ENCODE data around the gene FOXP1.

FOXP1 gene

GRCh38 chr3:71195492-71195891, 388.0 kb downstream of the FOXP1 start:
- no peak for DNase-seq

GRCh38 chr3:71194785-71195184, 388.7 kb downstream of the FOXP1 start:
- DNase-seq, result no peak

GRCh38 chr3:71191031-71191482, 392.5 kb downstream of the FOXP1 start:
- DNase-seq, result no peak

GRCh38 chr3:71189480-71189879, 394.0 kb downstream of the FOXP1 start:
- no peak for DNase-seq

GRCh38 chr3:71187715-71188114, 395.8 kb downstream of the FOXP1 start:
- no peak for DNase-seq

GRCh38 chr3:71186801-71187200, 396.7 kb downstream of the FOXP1 start:
- DNase-seq, result no peak

- no peak for DNase-seq
Measured at GRCh38 chr3:71185733-71186455, 397.6 kb downstream of the FOXP1 start.

- DNase-seq, result no peak
Measured at GRCh38 chr3:71184252-71184651, 399.3 kb downstream of the FOXP1 start.

GRCh38 chr3:71183549-71183948, 400.0 kb downstream of the FOXP1 start:
- DNase-seq, result no peak

- no peak for DNase-seq
Measured at GRCh38 chr3:71180524-71180923, 403.0 kb downstream of the FOXP1 start.

GRCh38 chr3:71177375-71177774, 406.2 kb downstream of the FOXP1 start:
- DNase-seq, result no peak

- DNase-seq, result no peak
Measured at GRCh38 chr3:71176366-71176765, 407.2 kb downstream of the FOXP1 start.

GRCh38 chr3:71175691-71176365, 407.7 kb downstream of the FOXP1 start:
- DNase-seq, result no peak

GRCh38 chr3:71172951-71173350, 410.6 kb downstream of the FOXP1 start:
- DNase-seq, result no peak

GRCh38 chr3:71172189-71172588, 411.3 kb downstream of the FOXP1 start:
- no peak for DNase-seq

GRCh38 chr3:71171247-71171646, 412.3 kb downstream of the FOXP1 start:
- no peak for DNase-seq

GRCh38 chr3:71168880-71169411, 414.6 kb downstream of the FOXP1 start:
- no peak for DNase-seq

GRCh38 chr3:71168121-71168721, 415.3 kb downstream of the FOXP1 start:
- DNase-seq, result no peak

GRCh38 chr3:71166339-71167240, 416.9 kb downstream of the FOXP1 start:
- DNase-seq, result no peak

- no peak for DNase-seq
Measured at GRCh38 chr3:71164881-71165280, 418.6 kb downstream of the FOXP1 start.

- no peak for DNase-seq
Measured at GRCh38 chr3:71163198-71163918, 420.2 kb downstream of the FOXP1 start.

GRCh38 chr3:71162221-71162620, 421.3 kb downstream of the FOXP1 start:
- no peak for DNase-seq
